ENCODE results near the gene CPAMD8. TPM values are rescaled to one million over a fixed set of nuclear protein-coding genes. Genes with fewer than 3 reads are reported as not detected.
"Not testable (repeated sequence)": the region's sequence is repeated elsewhere in the genome, so short reads cannot be mapped to it uniquely, and the experiment has no call there.

CPAMD8 gene
- total RNA-seq, 2 experiments from 2014 or later, result 0.42 to 0.68 TPM

- ATAC-seq (ENCODE audit: low read depth), result no peak
- H3K4me1 Mint-ChIP-seq, result peaks cover 6% of the 10 kb centered on the region
- H3K4me3 Mint-ChIP-seq, result no peak overlapping the region
These were observed 144.5 kb downstream of the CPAMD8 start for GRCh38 chr19:16882146-16882545.

GRCh38 chr19:16880884-16881554 lies 145.6 kb downstream of the CPAMD8 start:
- ATAC-seq (ENCODE audit: low read depth), result no peak
- POLR2A ChIA-PET, result no interaction called here
- H3K9me3 Mint-ChIP-seq, result peaks cover 14% of the 10 kb centered on the region

More at GRCh38 chr19:16882146-16882545, 144.5 kb downstream of the CPAMD8 start:
- Mint-ChIP-seq H3K9me3 (peaks cover 14% of the 10 kb centered on the region), H3K36me3 (peaks cover 27% of the 10 kb centered on the region), H3K27me3 (peaks cover under 1% of the 10 kb centered on the region), H3K27ac (no peak overlapping the region)
- DNase-seq, result no peak
- POLR2A ChIA-PET, result no interaction called here

GRCh38 chr19:16878181-16878965 lies 148.2 kb downstream of the CPAMD8 start:
- Mint-ChIP-seq H3K4me3 (no peak overlapping the region), H3K27ac (no peak overlapping the region), H3K27me3 (no peaks in the 10 kb centered on the region), H3K9me3 (peaks cover 26% of the 10 kb centered on the region), H3K36me3 (peaks cover 55% of the 10 kb centered on the region), H3K4me1 (peaks cover 15% of the 10 kb centered on the region)
- POLR2A ChIA-PET, result no interaction called here
- ATAC-seq (ENCODE audit: low read depth) (no peak), DNase-seq (no peak)

More at GRCh38 chr19:16880884-16881554, 145.6 kb downstream of the CPAMD8 start:
- no peaks in the 10 kb centered on the region for H3K27me3 Mint-ChIP-seq
- DNase-seq, result no peak
- no peak overlapping the region for H3K27ac Mint-ChIP-seq
- H3K36me3 Mint-ChIP-seq, result peaks cover 36% of the 10 kb centered on the region
- H3K4me1 Mint-ChIP-seq, result peaks cover 12% of the 10 kb centered on the region
- no peak overlapping the region for H3K4me3 Mint-ChIP-seq

GRCh38 chr19:16877581-16877980 lies 149.0 kb downstream of the CPAMD8 start:
- no peaks in the 10 kb centered on the region for H3K27me3 Mint-ChIP-seq
- no peak overlapping the region for H3K27ac Mint-ChIP-seq
- peaks cover 52% of the 10 kb centered on the region for H3K36me3 Mint-ChIP-seq
- DNase-seq, result no peak
- no peak for ATAC-seq (ENCODE audit: low read depth)
- H3K9me3 Mint-ChIP-seq, result peaks cover 23% of the 10 kb centered on the region
- no peak overlapping the region for H3K4me3 Mint-ChIP-seq
- POLR2A ChIA-PET, result no interaction called here
- peaks cover 12% of the 10 kb centered on the region for H3K4me1 Mint-ChIP-seq

- Mint-ChIP-seq H3K36me3 (peaks cover 49% of the 10 kb centered on the region), H3K4me3 (no peak overlapping the region), H3K27me3 (no peaks in the 10 kb centered on the region), H3K27ac (no peak overlapping the region), H3K9me3 (peaks cover 16% of the 10 kb centered on the region), H3K4me1 (peaks cover 12% of the 10 kb centered on the region)
- DNase-seq, result no peak
- POLR2A ChIA-PET, result no interaction called here
- ATAC-seq (ENCODE audit: low read depth), result no peak
These were observed 149.7 kb downstream of the CPAMD8 start for GRCh38 chr19:16876904-16877361.

GRCh38 chr19:16875584-16876555 lies 150.7 kb downstream of the CPAMD8 start:
- Mint-ChIP-seq H3K4me3 (no peak overlapping the region), H3K9me3 (peaks cover 15% of the 10 kb centered on the region), H3K27me3 (no peaks in the 10 kb centered on the region), H3K27ac (no peak overlapping the region), H3K4me1 (peaks cover 12% of the 10 kb centered on the region), H3K36me3 (peaks cover 51% of the 10 kb centered on the region)
- DNase-seq, result no peak
- POLR2A ChIA-PET, result no interaction called here
- no peak for ATAC-seq (ENCODE audit: low read depth)

- peak overlapping the region; percentile 56 for H3K27ac Mint-ChIP-seq
- H3K4me1 Mint-ChIP-seq, result peaks cover 12% of the 10 kb centered on the region
- H3K36me3 Mint-ChIP-seq, result peaks cover 42% of the 10 kb centered on the region
- peaks cover 12% of the 10 kb centered on the region for H3K9me3 Mint-ChIP-seq
- H3K4me3 Mint-ChIP-seq; POLR2A ChIA-PET; DNase-seq; ATAC-seq (ENCODE audit: low read depth); H3K27me3 Mint-ChIP-seq: not testable (repeated sequence)
These were observed 151.7 kb downstream of the CPAMD8 start for GRCh38 chr19:16874978-16875299.

GRCh38 chr19:16874250-16874977 lies 152.2 kb downstream of the CPAMD8 start:
- H3K9me3 Mint-ChIP-seq, result peaks cover 12% of the 10 kb centered on the region
- DNase-seq (no peak), ATAC-seq (ENCODE audit: low read depth) (no peak)
- H3K36me3 Mint-ChIP-seq, result peaks cover 42% of the 10 kb centered on the region
- no peaks in the 10 kb centered on the region for H3K27me3 Mint-ChIP-seq
- POLR2A ChIA-PET, result no interaction called here
- no peak overlapping the region for H3K4me3 Mint-ChIP-seq
- H3K27ac Mint-ChIP-seq, result peak overlapping the region; percentile 74
- H3K4me1 Mint-ChIP-seq, result peaks cover 12% of the 10 kb centered on the region

GRCh38 chr19:16873594-16873993 lies 153.0 kb downstream of the CPAMD8 start:
- Mint-ChIP-seq H3K9me3 (peaks cover 12% of the 10 kb centered on the region), H3K36me3 (peaks cover 36% of the 10 kb centered on the region), H3K27ac (no peak overlapping the region), H3K4me1 (peaks cover 12% of the 10 kb centered on the region), H3K27me3 (no peaks in the 10 kb centered on the region), H3K4me3 (no peak overlapping the region)
- DNase-seq (no peak), ATAC-seq (ENCODE audit: low read depth) (no peak)
- POLR2A ChIA-PET, result no interaction called here

GRCh38 chr19:16872728-16873127 lies 153.9 kb downstream of the CPAMD8 start:
- Mint-ChIP-seq H3K27me3 (no peaks in the 10 kb centered on the region), H3K27ac (no peak overlapping the region), H3K36me3 (peaks cover 36% of the 10 kb centered on the region), H3K4me1 (peaks cover 12% of the 10 kb centered on the region), H3K4me3 (no peak overlapping the region), H3K9me3 (peaks cover 12% of the 10 kb centered on the region)
- DNase-seq, result no peak
- POLR2A ChIA-PET, result no interaction called here
- ATAC-seq (ENCODE audit: low read depth), result no peak

GRCh38 chr19:16871871-16872270 lies 154.7 kb downstream of the CPAMD8 start:
- H3K27me3 Mint-ChIP-seq, result no peaks in the 10 kb centered on the region

GRCh38 chr19:16869331-16869972 lies 157.2 kb downstream of the CPAMD8 start:
- H3K27ac Mint-ChIP-seq, result no peak overlapping the region
- DNase-seq (no peak), ATAC-seq (ENCODE audit: low read depth) (no peak)
- H3K4me3 Mint-ChIP-seq, result no peak overlapping the region
- peaks cover 7% of the 10 kb centered on the region for H3K9me3 Mint-ChIP-seq
- POLR2A ChIA-PET, result no interaction called here
- peaks cover 14% of the 10 kb centered on the region for H3K36me3 Mint-ChIP-seq
- H3K27me3 Mint-ChIP-seq, result no peaks in the 10 kb centered on the region
- no peaks in the 10 kb centered on the region for H3K4me1 Mint-ChIP-seq

More at GRCh38 chr19:16871871-16872270, 154.7 kb downstream of the CPAMD8 start:
- H3K4me1 Mint-ChIP-seq, result peaks cover 6% of the 10 kb centered on the region
- POLR2A ChIA-PET, result no interaction called here
- H3K27ac Mint-ChIP-seq, result no peak overlapping the region
- peaks cover 29% of the 10 kb centered on the region for H3K36me3 Mint-ChIP-seq
- peaks cover 12% of the 10 kb centered on the region for H3K9me3 Mint-ChIP-seq
- ATAC-seq (ENCODE audit: low read depth) (no peak), DNase-seq (no peak)
- H3K4me3 Mint-ChIP-seq, result no peak overlapping the region
